Activated T-cell treated with anti-CD3 and anti-CD28 coated beads, Interleukin-2, amount 50 U/mL, for 72 hours (primary cell): Measurements from ENCODE around the gene SOST. TPM values are rescaled to one million over a fixed set of nuclear protein-coding genes. Genes with fewer than 3 reads are reported as not detected.

Source experiments
- ATAC-seq, 2 donors: fragments of 150-1000 bp; cut with Tn5 transposase; replicated peaks in 1 of 2; 2 replicates each; pipeline ENCODE4 v1.10.0; 2021; ENCODE audit warnings: moderate library complexity in 2 of 2, mild to moderate bottlenecking in 1 of 2
- DNase-seq, 2 donors: peaks; one replicate each; pipeline ENCODE4 v3.0.0; 2021 to 2022; ENCODE audit warnings: mixed read lengths in 1 of 2
- H3K27ac Mint-ChIP-seq: one replicate; pipeline ENCODE4 v1.8.0; 2022; ENCODE audit warnings: mild to moderate bottlenecking, moderate library complexity, mixed read lengths
- H3K27me3 Mint-ChIP-seq: one replicate; pipeline ENCODE4 v1.8.0; 2022; ENCODE audit warnings: low read depth, mixed read lengths
- H3K36me3 Mint-ChIP-seq, 2 donors: one replicate each; pipeline ENCODE4 v1.8.0; 2022; ENCODE audit warnings: mixed read lengths in 2 of 2, mild to moderate bottlenecking in 1 of 2; ENCODE audit not compliant: insufficient read depth in 2 of 2
- H3K4me1 Mint-ChIP-seq: one replicate; pipeline ENCODE4 v1.8.0; 2022; ENCODE audit warnings: low read depth, mixed read lengths
- H3K4me3 Mint-ChIP-seq, 2 donors: one replicate each; pipeline ENCODE4 v1.8.0; 2022; ENCODE audit warnings: mild to moderate bottlenecking in 2 of 2, mixed read lengths in 2 of 2, moderate library complexity in 2 of 2
- H3K9me3 Mint-ChIP-seq, 2 donors: one replicate each; pipeline ENCODE4 v1.8.0; 2022; ENCODE audit warnings: mixed read lengths in 2 of 2
- total RNA-seq, 2 donors: library from RNA; stranded (reverse); gene quantifications; one replicate each; pipeline ENCODE4 v1.2.3, GENCODE V29; 2022

SOST gene
- total RNA-seq, 2 donors from 2014 or later, result not detected

- H3K4me1 Mint-ChIP-seq, result peaks cover 14% of the 10 kb centered on the region
- ATAC-seq, result no peak
- no peak for DNase-seq
- no peak overlapping the region for H3K27ac Mint-ChIP-seq
- H3K27me3 Mint-ChIP-seq, result no peaks in the 10 kb centered on the region
- H3K9me3 Mint-ChIP-seq, result no peaks in the 10 kb centered on the region
- H3K4me3 Mint-ChIP-seq, result no peak overlapping the region
- H3K36me3 Mint-ChIP-seq, result peaks cover 2 to 5% of the 10 kb centered on the region in 2 donors
These were observed 10.8 kb upstream of the SOST start for GRCh38 chr17:43769426-43769825.

- no peak for DNase-seq
- Mint-ChIP-seq H3K27ac (no peak overlapping the region), H3K4me1 (peaks cover 14% of the 10 kb centered on the region), H3K27me3 (no peaks in the 10 kb centered on the region), H3K36me3 (peaks cover 2 to 5% of the 10 kb centered on the region in 2 donors), H3K9me3 (no peaks in the 10 kb centered on the region), H3K4me3 (no peak overlapping the region)
- no peak for ATAC-seq
These were observed 10.4 kb upstream of the SOST start for GRCh38 chr17:43768943-43769342.

GRCh38 chr17:43768382-43768781, 9.8 kb upstream of the SOST start:
- ATAC-seq (no peak), DNase-seq (no peak)
- Mint-ChIP-seq H3K4me1 (peaks cover 9% of the 10 kb centered on the region), H3K4me3 (no peak overlapping the region), H3K36me3 (peaks cover 0 to 3% of the 10 kb centered on the region in 2 donors), H3K27me3 (no peaks in the 10 kb centered on the region), H3K27ac (no peak overlapping the region), H3K9me3 (no peaks in the 10 kb centered on the region)

- Mint-ChIP-seq H3K9me3 (no peaks in the 10 kb centered on the region), H3K27me3 (no peaks in the 10 kb centered on the region), H3K4me3 (no peak overlapping the region), H3K36me3 (peaks cover 0 to 2% of the 10 kb centered on the region in 2 donors), H3K4me1 (peaks cover 2% of the 10 kb centered on the region), H3K27ac (no peak overlapping the region)
- DNase-seq (no peak), ATAC-seq (no peak)
These were observed 9.1 kb upstream of the SOST start for GRCh38 chr17:43767713-43768059.

- no peak for ATAC-seq
- Mint-ChIP-seq H3K4me1 (no peaks in the 10 kb centered on the region), H3K27ac (no peak overlapping the region), H3K4me3 (no peak overlapping the region), H3K36me3 (no peaks in the 10 kb centered on the region), H3K27me3 (no peaks in the 10 kb centered on the region), H3K9me3 (no peaks in the 10 kb centered on the region)
- no peak for DNase-seq
These were observed 8.6 kb upstream of the SOST start for GRCh38 chr17:43767053-43767712.

GRCh38 chr17:43766413-43767052, 7.9 kb upstream of the SOST start:
- Mint-ChIP-seq H3K27me3 (no peaks in the 10 kb centered on the region), H3K4me1 (no peaks in the 10 kb centered on the region), H3K36me3 (no peaks in the 10 kb centered on the region), H3K27ac (no peak overlapping the region), H3K9me3 (no peaks in the 10 kb centered on the region), H3K4me3 (no peak overlapping the region)
- ATAC-seq (no peak), DNase-seq (peak; percentile 35 to 44)

- DNase-seq, result peak; percentile 90 to 91
- peaks cover 27% of the 10 kb centered on the region for H3K27me3 Mint-ChIP-seq
These were observed 1.8 kb upstream of the SOST start for GRCh38 chr17:43760254-43760852.

GRCh38 chr17:43759836-43760235, 1.2 kb upstream of the SOST start:
- H3K4me1 Mint-ChIP-seq, result no peaks in the 10 kb centered on the region
- H3K4me3 Mint-ChIP-seq, result no peak overlapping the region
- ATAC-seq (no peak), DNase-seq (no peak)
- H3K36me3 Mint-ChIP-seq, result no peaks in the 10 kb centered on the region
- H3K9me3 Mint-ChIP-seq, result no peaks in the 10 kb centered on the region
- peaks cover 27% of the 10 kb centered on the region for H3K27me3 Mint-ChIP-seq
- H3K27ac Mint-ChIP-seq, result no peak overlapping the region

More at GRCh38 chr17:43760254-43760852, 1.8 kb upstream of the SOST start:
- Mint-ChIP-seq H3K9me3 (no peaks in the 10 kb centered on the region), H3K27ac (no peak overlapping the region), H3K4me3 (no peak overlapping the region), H3K36me3 (no peaks in the 10 kb centered on the region), H3K4me1 (no peaks in the 10 kb centered on the region)
- ATAC-seq, result peak; percentile 96

GRCh38 chr17:43758086-43758485, 505 bp downstream of the SOST start:
- no peaks in the 10 kb centered on the region for H3K9me3 Mint-ChIP-seq
- ATAC-seq (no peak), DNase-seq (no peak)

GRCh38 chr17:43757171-43757660, 1.4 kb downstream of the SOST start:
- Mint-ChIP-seq H3K9me3 (no peaks in the 10 kb centered on the region), H3K4me1 (peaks cover 7% of the 10 kb centered on the region), H3K36me3 (no peaks in the 10 kb centered on the region), H3K27me3 (peaks cover 52% of the 10 kb centered on the region), H3K4me3 (no peak overlapping the region), H3K27ac (no peak overlapping the region)
- ATAC-seq (no peak), DNase-seq (no peak)

More at GRCh38 chr17:43758086-43758485, 505 bp downstream of the SOST start:
- H3K4me3 Mint-ChIP-seq, result no peak overlapping the region
- H3K27me3 Mint-ChIP-seq, result peaks cover 44% of the 10 kb centered on the region
- H3K4me1 Mint-ChIP-seq, result peaks cover 7% of the 10 kb centered on the region
- H3K36me3 Mint-ChIP-seq, result no peaks in the 10 kb centered on the region
- H3K27ac Mint-ChIP-seq, result no peak overlapping the region

GRCh38 chr17:43756201-43756600, 2.4 kb downstream of the SOST start:
- Mint-ChIP-seq H3K27me3 (peaks cover 52% of the 10 kb centered on the region), H3K9me3 (no peaks in the 10 kb centered on the region), H3K27ac (no peak overlapping the region)

GRCh38 chr17:43755389-43755875, 3.2 kb downstream of the SOST start:
- H3K27me3 Mint-ChIP-seq, result peaks cover 52% of the 10 kb centered on the region
- H3K4me1 Mint-ChIP-seq, result peaks cover 7% of the 10 kb centered on the region
- ATAC-seq (peak in 1 of 2 donors; percentile 37), DNase-seq (peak; percentile 10 to 14)
- no peaks in the 10 kb centered on the region for H3K36me3 Mint-ChIP-seq
- no peaks in the 10 kb centered on the region for H3K9me3 Mint-ChIP-seq
- H3K4me3 Mint-ChIP-seq, result no peak overlapping the region
- no peak overlapping the region for H3K27ac Mint-ChIP-seq

More at GRCh38 chr17:43756201-43756600, 2.4 kb downstream of the SOST start:
- DNase-seq (no peak), ATAC-seq (no peak)
- Mint-ChIP-seq H3K4me1 (peaks cover 7% of the 10 kb centered on the region), H3K4me3 (no peak overlapping the region), H3K36me3 (no peaks in the 10 kb centered on the region)

GRCh38 chr17:43754947-43755346, 3.6 kb downstream of the SOST start:
- peaks cover 48% of the 10 kb centered on the region for H3K27me3 Mint-ChIP-seq
- no peak overlapping the region for H3K4me3 Mint-ChIP-seq
- DNase-seq (no peak), ATAC-seq (no peak)
- no peaks in the 10 kb centered on the region for H3K36me3 Mint-ChIP-seq
- no peaks in the 10 kb centered on the region for H3K9me3 Mint-ChIP-seq
- no peak overlapping the region for H3K27ac Mint-ChIP-seq
- peaks cover 7% of the 10 kb centered on the region for H3K4me1 Mint-ChIP-seq
